ENCODE measurements around the gene ANKRD33B.

ANKRD33B gene

DNA sequence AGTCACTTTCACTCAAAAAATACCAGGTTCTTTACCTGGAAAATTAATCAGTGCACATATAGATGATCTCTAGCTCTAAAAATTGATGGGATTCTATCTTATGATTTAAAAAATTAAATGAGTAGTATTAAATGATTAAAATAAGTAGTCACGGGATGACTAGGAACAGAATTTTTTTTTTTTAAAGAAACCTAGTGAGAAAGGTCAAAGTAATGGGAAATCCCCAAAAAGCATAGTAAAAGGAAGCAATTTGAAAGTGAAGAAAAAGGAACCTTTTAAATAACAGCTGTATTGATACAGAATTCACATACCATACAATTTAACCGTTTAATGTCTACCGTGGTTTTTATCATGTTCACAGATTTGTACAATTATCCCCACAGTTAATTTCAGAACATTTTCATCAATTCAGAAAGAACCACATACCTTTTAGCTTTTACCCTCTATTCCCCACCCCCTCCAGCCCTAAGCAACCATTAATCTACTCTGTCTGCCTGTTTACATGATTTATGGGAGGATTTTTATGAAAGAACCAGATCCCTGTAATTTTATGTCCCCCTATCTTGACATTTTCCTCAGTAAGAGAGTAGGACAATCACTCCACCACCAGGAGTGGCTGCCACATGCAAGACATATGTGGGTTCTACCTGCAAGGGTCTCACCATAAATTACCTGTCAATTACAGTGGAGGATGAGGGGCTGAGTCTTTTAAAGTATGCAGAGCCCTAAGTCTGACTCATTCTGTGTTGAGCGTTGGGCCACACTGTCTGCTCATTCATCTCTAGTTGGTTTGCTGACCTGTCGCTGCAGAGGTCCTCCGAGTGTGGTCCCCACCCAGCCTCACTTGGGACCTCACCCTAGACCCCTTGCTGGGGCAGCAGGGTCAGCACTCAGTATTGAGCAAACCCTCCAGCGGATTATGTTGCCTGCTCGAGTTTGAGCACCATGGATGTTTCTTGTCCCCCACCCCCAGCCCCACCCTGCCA lies 16.0 kb downstream of the ANKRD33B start:
- no peak for DNase-seq

DNA sequence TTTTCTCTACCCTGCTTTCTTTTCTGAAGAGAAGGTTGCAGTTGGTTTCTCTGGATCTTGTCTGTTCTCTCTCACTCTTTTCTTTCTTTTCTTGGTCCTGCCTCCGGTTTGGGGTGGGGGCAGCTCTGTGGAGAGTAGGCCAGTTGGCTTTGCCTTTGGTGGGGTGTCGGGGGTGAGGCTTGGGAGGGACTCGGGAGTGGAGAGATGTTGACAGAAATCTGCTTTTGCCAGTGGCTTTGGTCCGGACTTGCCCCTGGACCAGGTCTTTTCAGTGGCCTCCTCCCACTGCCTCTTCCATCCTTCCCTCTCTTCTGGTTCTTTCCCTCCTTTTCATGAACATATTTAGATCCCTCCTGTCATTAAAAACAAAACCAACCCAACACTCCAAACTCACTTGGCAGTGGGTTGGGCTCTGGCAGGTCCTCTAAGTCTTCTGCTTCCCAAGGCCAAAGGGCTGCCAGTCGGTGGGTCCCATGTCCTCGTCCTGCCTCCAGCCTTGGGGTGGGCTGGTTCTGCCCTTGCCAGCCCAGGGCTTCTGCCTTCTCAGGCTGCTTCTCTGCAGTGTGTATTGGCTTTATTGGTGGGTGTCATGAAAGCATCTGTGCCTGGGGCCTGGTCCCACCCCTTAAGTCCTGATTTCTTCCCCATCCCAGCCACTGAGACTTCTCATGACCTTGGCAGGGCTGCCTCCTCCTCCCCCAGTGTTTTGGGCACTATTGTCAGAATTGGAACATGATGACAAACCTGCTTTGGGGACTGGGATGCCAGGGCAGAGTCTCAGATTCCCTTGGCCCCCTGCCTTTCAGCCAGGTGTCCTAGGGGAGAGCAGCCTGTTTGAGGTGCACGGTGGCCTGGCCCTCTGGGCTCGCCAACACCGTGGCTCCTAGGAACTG lies 16.9 kb downstream of the ANKRD33B start:
- no peak for DNase-seq

DNA sequence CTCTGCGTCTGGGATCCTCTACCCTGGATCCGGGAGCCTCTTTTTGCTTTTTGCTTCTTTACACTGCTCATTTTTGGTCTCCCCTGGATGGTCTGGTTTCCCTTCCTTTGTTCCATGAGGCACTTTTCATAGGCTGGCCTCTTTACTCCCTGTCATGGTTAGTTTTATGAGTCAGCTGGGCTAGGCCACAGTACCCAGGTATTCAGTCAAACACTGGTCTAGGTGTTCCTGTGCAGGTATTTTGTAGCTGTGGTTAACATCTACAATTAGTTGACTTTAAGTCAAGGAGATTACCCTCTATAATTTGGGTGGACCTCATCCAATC lies 17.5 kb downstream of the ANKRD33B start:
- DNase-seq, result no peak

DNA sequence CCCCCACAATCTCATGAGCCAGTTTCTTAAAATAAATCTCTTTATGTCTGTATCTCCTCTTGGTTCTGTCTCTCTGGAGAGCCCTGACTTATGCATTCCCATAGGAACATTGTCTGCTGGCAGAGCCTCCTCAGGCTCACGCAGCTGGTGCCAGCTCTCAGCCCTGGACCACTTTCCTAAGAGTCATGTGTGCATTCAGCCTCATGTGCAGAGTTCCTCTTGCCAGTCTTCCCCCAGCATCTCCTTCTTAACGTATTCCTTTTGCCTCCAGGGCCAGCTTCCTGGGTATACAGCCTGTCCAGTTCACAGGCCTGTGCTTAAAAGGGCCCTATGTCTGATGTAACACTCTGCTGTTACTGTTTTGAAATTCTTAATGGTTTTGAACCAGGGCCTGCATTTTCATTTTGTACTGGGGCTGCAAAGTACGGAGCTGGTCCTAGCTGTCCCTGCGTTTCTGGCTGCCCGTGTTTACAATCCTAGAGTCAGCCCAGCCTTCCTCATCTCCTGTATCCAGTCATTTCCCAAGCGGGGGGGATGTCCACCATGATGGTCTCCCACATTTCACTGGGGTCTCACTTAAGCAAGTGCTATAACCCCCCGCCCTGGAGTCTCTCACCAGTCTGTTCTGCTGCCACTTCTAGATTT lies 18.1 kb downstream of the ANKRD33B start:
- no peak for DNase-seq

DNA sequence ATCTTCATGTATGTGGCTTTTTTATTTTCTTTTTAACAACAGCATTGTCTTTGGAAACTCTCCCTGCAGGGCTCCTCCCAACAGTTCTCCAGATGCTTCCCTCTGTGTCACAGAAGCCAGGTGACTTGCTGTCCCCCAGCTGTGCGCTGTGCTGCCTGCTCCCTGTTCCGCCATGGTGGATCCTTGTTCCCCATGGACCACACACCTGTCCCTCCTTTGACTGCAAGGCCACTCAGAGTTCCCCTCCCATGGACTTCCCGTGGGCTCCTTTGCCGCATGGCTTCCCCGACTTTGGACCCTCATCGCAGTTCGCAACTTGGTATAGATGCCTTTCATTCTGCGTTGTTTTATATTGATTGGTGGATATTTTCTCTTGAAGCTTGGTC lies 18.6 kb downstream of the ANKRD33B start:
- no peak for DNase-seq

DNA sequence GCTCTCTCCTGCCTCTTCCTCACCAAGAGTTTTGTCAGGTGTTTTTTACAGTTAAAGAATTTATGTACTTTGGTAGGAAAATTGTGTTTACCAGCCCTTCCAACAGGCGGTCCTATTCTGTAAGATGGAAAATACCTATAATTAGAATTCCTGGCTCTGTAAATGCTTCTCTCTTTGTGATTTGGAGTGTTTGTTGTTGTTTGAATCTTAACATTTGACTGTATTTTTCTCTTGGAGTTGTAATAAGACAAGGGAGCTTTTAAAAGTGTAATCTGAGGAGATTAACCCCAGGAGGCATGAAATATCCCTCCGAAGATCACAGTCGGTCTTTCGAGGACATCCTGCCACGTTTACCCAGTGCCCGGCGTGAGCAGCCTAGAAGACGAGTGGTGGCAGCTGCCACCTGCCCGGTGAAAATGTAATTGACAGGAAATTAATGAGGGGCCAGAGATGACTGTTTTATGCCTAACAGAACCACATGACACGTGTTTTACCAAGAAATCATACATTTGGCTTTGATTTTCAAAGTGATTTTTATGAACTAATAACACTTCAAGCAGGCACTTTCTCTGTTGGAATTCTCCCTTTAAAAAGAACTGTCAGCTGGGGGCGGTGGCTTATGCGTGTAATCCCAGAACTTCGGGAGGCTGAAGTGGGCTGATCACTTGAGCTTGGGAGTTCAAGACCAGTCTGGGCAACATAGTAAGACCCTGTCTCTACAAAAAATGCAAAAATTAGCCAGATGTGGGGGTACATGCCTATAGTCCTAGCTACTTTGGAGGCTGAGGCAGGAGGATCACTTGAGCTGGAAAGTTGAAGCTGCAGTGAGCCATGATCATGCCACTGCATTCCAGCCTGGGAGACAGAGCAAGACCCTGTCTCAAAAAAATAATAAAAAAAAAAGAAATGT lies 20.0 kb downstream of the ANKRD33B start:
- DNase-seq, result no peak

DNA sequence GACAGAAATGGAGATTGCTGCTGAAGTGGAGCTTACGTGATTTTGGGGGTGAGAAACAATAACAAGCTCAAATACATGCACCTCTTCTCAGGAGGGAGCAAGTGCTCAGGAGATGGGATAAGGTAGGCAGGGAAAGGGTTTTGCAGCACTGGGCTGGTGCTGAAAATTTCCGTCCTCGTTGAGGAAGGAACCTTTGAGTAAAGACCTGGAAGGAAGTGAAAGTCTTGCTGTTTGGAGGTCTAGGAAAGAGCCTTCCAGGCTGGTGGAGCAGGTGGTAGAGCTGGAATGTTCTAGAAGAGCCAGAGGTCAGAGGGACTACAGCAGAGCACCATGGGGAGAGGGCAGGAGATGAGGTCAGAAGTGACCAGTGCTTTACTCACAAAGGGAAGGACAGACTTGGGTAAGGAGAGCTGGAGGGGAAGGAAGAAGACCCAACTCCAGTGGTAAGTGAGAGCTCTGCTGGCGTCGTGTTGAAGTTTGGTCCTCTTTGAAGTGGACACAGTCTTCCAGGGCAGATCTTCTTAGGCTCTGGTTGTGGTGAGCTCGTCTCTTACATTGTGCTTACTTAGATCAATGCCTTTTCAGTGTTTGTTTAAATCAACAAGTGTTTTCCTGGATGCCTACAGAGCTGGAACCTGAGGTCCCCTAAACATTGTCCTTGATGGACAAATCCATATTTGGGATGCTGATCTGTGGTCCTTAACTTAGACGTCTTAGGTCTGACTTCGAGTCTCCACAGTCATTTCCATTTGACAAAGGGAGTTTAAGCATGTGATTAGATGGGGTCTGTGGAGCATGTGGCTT lies 21.0 kb downstream of the ANKRD33B start:
- no peak for DNase-seq

DNA sequence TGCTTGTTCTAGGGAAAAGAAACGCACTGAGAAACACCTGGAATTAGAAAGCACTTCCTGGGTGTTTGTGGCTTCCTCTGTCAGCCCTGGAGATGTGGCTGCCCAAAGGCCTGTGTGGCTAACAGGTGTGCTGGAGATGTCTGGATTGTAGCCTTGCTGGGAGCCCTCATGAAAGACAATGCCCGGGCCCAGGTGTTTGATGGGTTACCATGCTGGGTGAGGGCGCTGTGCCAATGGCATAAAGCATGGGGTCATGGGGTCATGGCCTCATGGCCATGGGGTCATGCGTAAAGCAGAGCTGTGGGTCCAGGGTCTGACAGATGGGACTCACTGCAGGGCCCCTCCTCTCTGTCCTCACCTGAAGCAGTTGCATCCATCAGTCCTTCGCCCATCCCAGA lies 21.6 kb downstream of the ANKRD33B start:
- no peak for DNase-seq

DNA sequence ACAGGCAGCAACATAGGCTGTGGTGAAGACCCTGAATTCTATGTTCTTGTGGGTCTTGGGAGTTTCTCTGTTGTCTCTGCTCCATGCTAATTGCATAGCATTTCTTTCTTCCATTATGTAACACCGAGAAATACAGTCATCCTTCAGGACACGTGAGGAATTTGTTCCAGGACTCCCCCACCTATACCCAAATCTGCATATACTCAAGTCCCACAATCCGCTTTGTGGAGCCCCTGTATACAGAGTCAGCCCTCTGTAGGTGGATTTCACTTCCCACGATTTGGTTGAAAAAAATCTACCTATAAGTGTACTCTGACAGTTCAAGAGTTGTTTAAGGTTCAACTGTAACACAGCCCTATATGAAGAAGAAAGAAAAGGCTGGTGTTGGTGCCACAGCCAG lies 22.1 kb downstream of the ANKRD33B start:
- DNase-seq, result no peak

DNA sequence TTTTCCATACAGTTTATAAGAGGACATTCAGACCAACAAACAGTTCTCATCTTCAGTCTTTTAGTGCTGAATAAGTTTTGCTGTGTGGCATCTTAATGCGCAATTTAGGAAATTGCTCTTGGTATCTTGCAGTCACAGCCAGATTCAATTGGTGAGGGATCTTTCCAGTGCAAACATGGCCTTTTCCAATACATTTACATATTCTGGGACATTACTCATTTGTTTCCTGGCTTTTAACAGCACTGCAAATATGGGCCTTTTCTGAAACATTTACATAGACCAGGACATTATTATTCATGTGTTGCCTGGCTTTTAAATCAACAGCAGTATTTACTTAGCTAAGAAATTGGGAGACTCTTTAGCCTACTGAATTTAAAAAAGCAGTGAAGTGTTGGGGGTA lies 22.7 kb downstream of the ANKRD33B start:
- DNase-seq, result no peak

DNA sequence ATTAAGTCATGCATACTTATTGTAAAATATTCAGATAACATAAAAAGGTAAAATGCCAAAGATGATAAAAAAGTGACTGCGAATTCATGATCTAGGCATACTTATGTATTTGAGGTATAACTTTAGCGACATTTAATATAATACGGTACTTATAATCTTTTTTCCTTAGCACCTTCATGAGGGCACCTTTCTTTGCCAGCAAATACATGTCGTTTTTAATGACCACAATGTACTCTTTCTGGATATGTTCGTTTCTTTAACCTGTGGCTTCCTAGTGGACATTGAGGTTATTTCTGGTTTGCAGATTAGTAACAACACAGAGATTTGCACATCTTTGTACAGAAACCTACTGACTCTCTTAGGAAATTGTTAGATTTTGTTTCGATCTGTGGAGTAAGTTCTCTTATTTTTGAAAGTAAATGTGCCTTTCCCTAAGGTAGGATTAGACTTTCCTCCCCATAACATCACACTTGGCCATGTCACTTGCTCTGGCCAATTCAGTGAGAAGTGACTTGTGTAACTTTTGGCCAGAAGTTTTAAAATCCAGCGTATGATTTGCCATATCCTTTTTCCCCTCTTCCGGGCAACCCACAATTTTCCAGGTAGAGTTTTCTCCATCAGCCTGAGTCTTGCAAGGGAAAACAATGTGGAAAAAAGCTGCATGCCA lies 24.4 kb downstream of the ANKRD33B start:
- no peak for DNase-seq

DNA sequence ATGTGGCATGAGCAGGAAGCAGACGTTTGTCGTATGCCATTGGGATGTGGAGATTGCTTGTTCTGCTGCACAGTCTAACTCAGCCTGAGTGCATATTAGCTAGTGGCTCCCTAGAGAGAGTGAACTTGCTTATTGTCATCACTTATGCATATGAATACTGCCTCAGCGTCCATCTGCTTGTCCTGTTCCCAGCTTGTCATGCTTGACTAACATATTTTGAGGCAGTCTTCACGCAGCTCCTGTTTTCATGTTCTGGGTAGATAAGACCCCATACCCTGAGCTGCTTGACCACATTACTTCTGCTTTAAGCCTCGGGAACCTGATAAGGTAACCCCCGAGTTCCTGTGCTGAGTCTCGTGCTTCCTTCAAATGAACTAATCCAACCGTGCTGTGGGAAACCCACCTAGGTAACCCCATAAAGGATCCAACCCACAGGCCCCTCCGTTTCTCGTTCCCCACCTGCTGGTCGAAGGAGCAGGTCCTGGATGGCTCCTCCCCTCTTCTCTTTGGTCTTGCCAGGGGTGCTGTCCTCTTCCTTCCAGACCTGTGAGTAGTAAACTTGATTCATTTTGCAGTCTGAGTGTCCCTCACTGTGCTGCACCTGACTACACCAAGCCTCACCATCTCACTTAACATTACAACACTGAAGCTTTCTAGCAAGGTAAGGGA lies 25.0 kb downstream of the ANKRD33B start:
- DNase-seq, result no peak

DNA sequence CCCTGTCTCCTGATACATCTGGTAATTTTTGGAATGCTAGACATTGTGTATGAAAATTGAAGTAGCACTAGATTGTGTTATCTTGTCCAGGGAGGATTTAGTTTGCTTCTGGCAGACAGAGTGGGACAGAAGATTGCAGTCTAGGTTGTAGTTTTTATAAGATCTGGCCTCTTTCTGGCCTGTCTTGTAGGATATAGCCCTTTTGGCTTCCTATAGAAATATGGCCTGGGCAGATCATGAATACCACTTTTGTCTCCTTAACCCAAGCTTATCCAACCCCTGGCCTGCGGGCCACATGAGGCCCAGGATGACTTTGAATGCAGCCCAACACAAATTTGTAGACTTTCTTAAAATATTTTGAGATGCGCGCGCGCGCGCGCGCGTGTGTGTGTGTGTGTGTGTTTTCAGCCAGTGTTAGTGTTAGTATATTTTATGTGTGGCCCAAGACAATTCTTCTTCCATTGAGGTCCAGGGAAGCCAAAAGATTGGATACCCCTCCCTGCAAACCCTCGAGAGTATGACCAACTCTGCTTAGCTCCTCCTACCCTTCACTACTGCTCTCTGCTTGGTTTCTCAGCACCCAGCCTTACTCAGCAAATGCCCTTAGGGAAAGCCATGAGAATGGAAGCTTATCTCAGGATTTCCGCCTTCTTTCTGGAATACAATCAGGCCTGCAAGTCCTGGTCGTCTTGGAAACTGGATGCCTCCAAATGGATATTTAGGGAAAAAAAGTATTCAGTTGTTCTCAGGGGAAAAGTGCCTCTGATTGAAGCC lies 26.5 kb downstream of the ANKRD33B start:
- DNase-seq, result no peak

DNA sequence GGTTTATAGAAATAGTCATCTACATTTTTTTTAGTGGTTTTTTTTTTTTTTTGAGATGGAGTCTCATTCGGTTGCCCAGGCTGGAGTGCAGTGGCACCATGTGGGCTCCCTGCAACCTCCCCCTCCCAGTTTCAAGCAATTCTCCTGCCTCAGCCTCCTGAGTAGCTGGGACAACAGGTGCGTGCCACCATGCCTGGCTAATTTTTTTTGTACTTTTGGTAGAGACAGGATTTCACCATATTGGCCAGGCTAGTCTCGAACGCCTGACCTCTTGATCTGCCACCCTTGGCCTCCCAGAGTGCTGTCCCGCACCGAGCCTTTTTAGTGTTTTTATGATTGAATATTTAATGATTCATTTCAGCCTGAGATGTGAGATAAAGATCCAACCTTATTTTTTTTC lies 27.3 kb downstream of the ANKRD33B start:
- no peak for DNase-seq

DNA sequence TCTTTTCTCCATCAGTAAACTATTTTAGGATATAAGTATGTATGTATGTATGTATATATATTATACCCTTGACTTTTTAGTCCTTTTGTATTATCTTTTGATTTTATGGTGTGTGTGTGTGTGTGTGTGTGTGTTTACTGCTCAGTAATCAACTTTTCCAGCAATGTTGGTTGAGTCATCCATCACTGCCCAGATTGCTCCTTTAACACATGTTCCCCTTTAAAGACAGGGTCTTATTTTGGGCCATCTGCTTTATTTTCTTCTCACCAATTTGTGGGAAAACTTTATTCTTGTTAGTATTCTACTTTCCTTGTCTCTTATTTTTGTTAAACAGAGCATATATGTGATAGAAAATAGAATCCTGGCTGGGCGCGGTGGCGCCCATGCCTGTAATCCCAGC lies 28.1 kb downstream of the ANKRD33B start:
- no peak for DNase-seq

DNA sequence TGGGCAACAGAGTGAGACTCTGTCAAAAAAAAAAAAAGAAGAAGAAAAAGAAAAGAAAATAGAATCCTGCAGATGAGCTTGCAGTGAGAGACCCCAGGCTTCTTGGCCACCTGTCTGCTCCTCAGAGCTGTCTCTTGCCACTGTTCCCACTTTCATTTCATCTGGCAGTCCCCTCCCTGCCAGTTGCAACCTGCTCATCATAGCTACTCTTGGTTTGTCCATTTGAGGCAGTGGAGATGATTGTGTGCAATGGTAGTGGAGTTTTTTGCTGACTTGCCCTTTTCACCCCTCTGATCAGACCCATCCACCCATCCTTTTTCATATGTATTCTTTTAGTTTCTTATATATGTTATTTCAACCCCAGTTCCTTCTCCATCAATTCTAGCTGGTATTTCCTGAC lies 28.7 kb downstream of the ANKRD33B start:
- DNase-seq, result no peak

DNA sequence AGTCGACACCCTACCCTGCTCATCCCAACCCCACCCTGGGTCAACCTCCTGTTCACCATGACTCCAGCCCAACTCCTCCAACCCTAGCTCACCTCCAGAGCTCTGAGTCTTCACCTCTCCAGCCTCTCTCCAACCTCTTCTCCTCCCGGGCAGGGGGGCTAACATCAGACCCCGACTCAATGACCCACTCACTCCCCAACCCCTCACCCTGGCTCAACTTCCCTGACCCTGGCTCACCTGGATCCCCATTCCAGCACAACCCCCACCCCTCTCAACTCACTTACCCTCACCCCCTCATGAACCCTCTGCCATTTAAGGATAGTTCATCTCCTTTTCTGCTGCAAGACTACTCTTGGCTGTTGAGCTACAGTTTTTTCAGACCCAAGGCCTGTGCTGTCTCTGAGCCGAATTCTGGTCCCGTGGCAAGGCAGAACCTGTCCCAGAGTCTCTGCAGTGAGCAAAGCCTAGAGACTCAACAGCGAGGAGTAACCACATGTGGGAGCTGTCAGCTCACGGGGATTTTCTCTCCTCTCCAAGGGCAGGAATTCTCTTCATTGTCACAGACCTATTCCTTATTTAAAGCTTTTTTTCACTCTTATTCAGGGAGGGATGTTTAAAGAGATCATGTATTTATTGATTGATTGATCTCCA lies 29.8 kb downstream of the ANKRD33B start:
- DNase-seq, result no peak

DNA sequence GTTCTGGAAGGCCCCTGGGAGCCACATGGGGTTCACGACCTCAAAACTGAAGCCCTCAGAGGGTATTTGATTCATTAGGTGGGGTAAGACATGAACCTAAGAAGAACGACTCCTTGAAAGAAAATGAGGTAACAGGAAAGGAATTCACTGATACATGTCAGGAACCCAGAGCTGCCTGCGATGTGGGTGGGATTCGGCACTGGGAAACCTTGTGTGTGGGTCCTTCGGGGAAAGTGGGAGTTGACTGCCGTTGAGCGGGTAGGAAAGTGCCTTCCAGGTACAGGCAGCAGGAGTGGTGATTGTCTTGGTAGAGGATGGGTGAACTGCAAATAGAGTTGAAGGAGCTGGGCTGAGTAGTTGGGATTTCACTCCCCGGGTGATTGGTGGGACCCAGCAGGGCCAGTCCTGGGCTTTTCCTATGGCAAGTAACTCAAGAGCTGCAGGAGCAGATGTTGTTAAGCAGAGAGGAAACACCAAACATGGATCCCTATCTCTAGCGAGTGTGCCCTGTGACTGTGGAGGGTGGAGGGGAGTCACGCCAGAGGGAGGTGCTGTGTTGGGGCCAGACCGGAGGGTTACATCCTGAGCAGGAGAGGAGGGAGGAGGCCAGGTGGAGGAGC lies 30.8 kb downstream of the ANKRD33B start:
- DNase-seq, result no peak

DNA sequence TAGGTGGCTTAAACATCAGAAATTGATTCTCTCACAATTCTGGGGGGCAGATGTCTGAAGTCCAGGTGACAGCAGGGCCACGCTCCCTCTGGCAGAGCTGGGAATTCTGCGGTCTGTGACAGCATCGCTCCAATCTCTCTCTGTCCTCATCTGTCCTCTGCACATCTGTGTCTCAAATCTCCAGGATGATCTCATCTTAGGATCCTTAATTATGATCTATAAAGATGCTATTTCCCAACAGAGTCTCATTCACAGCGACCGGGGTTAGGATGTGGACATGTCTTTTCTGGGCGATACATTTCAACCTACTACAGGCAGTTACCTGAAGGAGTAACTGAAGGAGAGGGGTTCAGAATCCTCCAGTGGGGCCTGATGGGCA lies 31.4 kb downstream of the ANKRD33B start:
- no peak for DNase-seq
